K562 treated with DMSO at 1 percent for 12 hours (cell line): ENCODE measurements around the gene PCDHA13. TPM values are rescaled to one million over a fixed set of nuclear protein-coding genes. Genes with fewer than 3 reads are reported as not detected.

ENCODE experiments used
- total RNA-seq: library from RNA; unstranded; fragments of 300-600 nt; gene quantifications from 2 replicates; pipeline ENCODE4 v1.2.3, GENCODE V29; 2022; ENCODE audit not compliant: insufficient read depth

Gene PCDHA13
- total RNA-seq = not detected in 2 replicates

GRCh38 chr5:140881889-140882590, at the start of gene PCDHA13:
Gene PCDHA13, plus strand, starts transcription at chr5:140882124. Its CDS starts 145 bp downstream, at chr5:140882269.

GRCh38 chr5:140833993-140834392, 47.9 kb upstream of the PCDHA13 start, which contains the start of gene PCDHA7:
Gene PCDHA7, plus strand, starts transcription at chr5:140834269. Its CDS starts 115 bp downstream, at chr5:140834384.

GRCh38 chr5:140840978-140841962, 40.7 kb upstream of the PCDHA13 start, which contains the start of gene PCDHA8:
Gene PCDHA8, plus strand, starts transcription at chr5:140841187. Its CDS starts 135 bp downstream, at chr5:140841322.

GRCh38 chr5:140848139-140849102, 33.5 kb upstream of the PCDHA13 start, which contains the start of gene PCDHA9:
Gene PCDHA9, plus strand, starts transcription at chr5:140848382. Its CDS starts 114 bp downstream, at chr5:140848496.

GRCh38 chr5:140855772-140856674, 25.9 kb upstream of the PCDHA13 start, which contains the start of gene PCDHA10:
Gene PCDHA10, plus strand, starts transcription at chr5:140855897. Its CDS starts 152 bp downstream, at chr5:140856049.

GRCh38 chr5:140868721-140869554, 13.0 kb upstream of the PCDHA13 start, which contains the start of gene PCDHA11:
Gene PCDHA11, plus strand, starts transcription at chr5:140868957. Its CDS starts 147 bp downstream, at chr5:140869104.

GRCh38 chr5:140875085-140876065, 6.5 kb upstream of the PCDHA13 start, which contains the start of gene PCDHA12:
Gene PCDHA12, plus strand, starts transcription at chr5:140875308. Its CDS starts 165 bp downstream, at chr5:140875473.

GRCh38 chr5:140925806-140926442, 44.0 kb downstream of the PCDHA13 start, which contains the start of gene PCDHAC1:
Gene PCDHAC1, plus strand, starts transcription at chr5:140926299. Its CDS starts 594 bp downstream, at chr5:140926893.

Other genes starting within 250 kb of the PCDHA13 start
- 0.75 and 1.0 TPM in 2 replicates for gene CD14, start 248.9 kb upstream of the PCDHA13 start, total RNA-seq
- gene TMCO6, start 242.7 kb upstream of the PCDHA13 start, total RNA-seq = 13.5 and 15.1 TPM in 2 replicates
- gene NDUFA2, start 234.5 kb upstream of the PCDHA13 start, total RNA-seq = 208 and 301 TPM in 2 replicates
- gene IK, start 234.3 kb upstream of the PCDHA13 start, total RNA-seq = 122 and 166 TPM in 2 replicates
- gene WDR55, start 217.2 kb upstream of the PCDHA13 start, total RNA-seq = 26.9 and 42.6 TPM in 2 replicates
- 1.4 and 2.0 TPM in 2 replicates for gene DND1, start 208.5 kb upstream of the PCDHA13 start, total RNA-seq
- 43.2 and 73.1 TPM in 2 replicates for gene HARS1, start 190.8 kb upstream of the PCDHA13 start, total RNA-seq
- gene HARS2, start 190.7 kb upstream of the PCDHA13 start, total RNA-seq = 15.7 and 21.4 TPM in 2 replicates
- 42.5 and 46.1 TPM in 2 replicates for gene ZMAT2, start 181.7 kb upstream of the PCDHA13 start, total RNA-seq
- not detected in 2 replicates for gene PCDHA1, start 96.0 kb upstream of the PCDHA13 start, total RNA-seq
- not detected in 2 replicates for gene PCDHA2, start 87.3 kb upstream of the PCDHA13 start, total RNA-seq
- not detected in 2 replicates for gene PCDHA3, start 81.1 kb upstream of the PCDHA13 start, total RNA-seq
- gene PCDHA4, start 75.1 kb upstream of the PCDHA13 start, total RNA-seq = not detected in 2 replicates
- not detected in 2 replicates for gene PCDHA5, start 60.5 kb upstream of the PCDHA13 start, total RNA-seq
- gene PCDHA6, start 54.2 kb upstream of the PCDHA13 start, total RNA-seq = not detected in 2 replicates
- gene PCDHA7, start 47.9 kb upstream of the PCDHA13 start, total RNA-seq = not detected in 2 replicates
- gene PCDHA8, start 40.9 kb upstream of the PCDHA13 start, total RNA-seq = not detected in 2 replicates
- gene PCDHA9, start 33.7 kb upstream of the PCDHA13 start, total RNA-seq = not detected in 2 replicates
- not detected in 2 replicates for gene PCDHA10, start 26.2 kb upstream of the PCDHA13 start, total RNA-seq
- gene PCDHA11, start 13.2 kb upstream of the PCDHA13 start, total RNA-seq = not detected in 2 replicates
- not detected in 2 replicates for gene PCDHA12, start 6.8 kb upstream of the PCDHA13 start, total RNA-seq
- gene PCDHAC1, start 44.2 kb downstream of the PCDHA13 start, total RNA-seq = not detected in 2 replicates
- not detected in 2 replicates for gene PCDHAC2, start 84.4 kb downstream of the PCDHA13 start, total RNA-seq
- gene PCDHB1, start 169.2 kb downstream of the PCDHA13 start, total RNA-seq = not detected in 2 replicates
- 0.14 TPM in 1 of 2 replicates, not detected in the other for gene PCDHB2, start 212.5 kb downstream of the PCDHA13 start, total RNA-seq
- not detected in 2 replicates for gene PCDHB3, start 218.3 kb downstream of the PCDHA13 start, total RNA-seq
- gene PCDHB4, start 239.7 kb downstream of the PCDHA13 start, total RNA-seq = not detected in 2 replicates